ENCODE results near the gene TGM2. TPM values are rescaled to one million over a fixed set of nuclear protein-coding genes. Genes with fewer than 3 reads are reported as not detected.

TGM2 gene
- total RNA-seq, 1 experiment from 2014 or later: 1.5 TPM

GRCh38 chr20:38193586-38194105 is 28.6 kb upstream of the TGM2 start:
- Mint-ChIP-seq H3K36me3 (ENCODE audit: insufficient read depth, unreplicated experiment) (no peaks in the 10 kb centered on the region), H3K4me3 (ENCODE audit: unreplicated experiment) (no peak overlapping the region), H3K4me1 (ENCODE audit: insufficient read depth, unreplicated experiment) (peaks cover 31% of the 10 kb centered on the region), H3K27me3 (ENCODE audit: insufficient read depth, unreplicated experiment) (no peaks in the 10 kb centered on the region), H3K27ac (ENCODE audit: low read depth, unreplicated experiment) (no peak overlapping the region), H3K9me3 (ENCODE audit: unreplicated experiment) (no peaks in the 10 kb centered on the region)
- ChIA-PET CTCF (interaction anchor here (1.1 to 11.8 kb wide), 3 partner anchors 15 to 27 kb away, joined by 6 to 198 read pairs (median 9); no protein-coding TSS in a partner anchor), POLR2A (interaction anchor here (1.2 kb wide), 1 partner anchor 84 kb away, joined by 3 read pairs; no protein-coding TSS in a partner anchor)
- intact Hi-C loops (cut with micrococcal nuclease): no loop called here
- no peak for DNase-seq (ENCODE audit: unreplicated experiment)
- no peak for TF ChIP-seq CTCF (IDR thresholded peaks at IDR 0.05; ENCODE audit: unreplicated experiment)
- no TSS peak for BruUV-seq (replicated peaks)

GRCh38 chr20:38192323-38192885 is 27.3 kb upstream of the TGM2 start:
- intact Hi-C loops (cut with micrococcal nuclease): no loop called here
- Mint-ChIP-seq H3K36me3 (ENCODE audit: insufficient read depth, unreplicated experiment) (no peaks in the 10 kb centered on the region), H3K4me3 (ENCODE audit: unreplicated experiment) (no peak overlapping the region), H3K4me1 (ENCODE audit: insufficient read depth, unreplicated experiment) (peaks cover 29% of the 10 kb centered on the region), H3K27me3 (ENCODE audit: insufficient read depth, unreplicated experiment) (no peaks in the 10 kb centered on the region), H3K27ac (ENCODE audit: low read depth, unreplicated experiment) (no peak overlapping the region), H3K9me3 (ENCODE audit: unreplicated experiment) (no peaks in the 10 kb centered on the region)
- no peak for TF ChIP-seq CTCF (IDR thresholded peaks at IDR 0.05; ENCODE audit: unreplicated experiment)
- CTCF ChIA-PET: interaction anchor here (0.9 to 11.8 kb wide), 5 partner anchors 10 to 32 kb away, joined by 3 to 198 read pairs (median 5); no protein-coding TSS in a partner anchor
- DNase-seq (ENCODE audit: unreplicated experiment): no peak
- BruUV-seq (replicated peaks): no TSS peak
- POLR2A ChIA-PET: interaction anchor here (0.7 kb wide), 1 partner anchor 65 kb away, joined by 3 read pairs; no protein-coding TSS in a partner anchor

- H3K9me3 Mint-ChIP-seq (ENCODE audit: unreplicated experiment): no peaks in the 10 kb centered on the region
- BruUV-seq (replicated peaks): no TSS peak
- peaks cover 24% of the 10 kb centered on the region for H3K4me1 Mint-ChIP-seq (ENCODE audit: insufficient read depth, unreplicated experiment)
- H3K36me3 Mint-ChIP-seq (ENCODE audit: insufficient read depth, unreplicated experiment): no peaks in the 10 kb centered on the region
- no peaks in the 10 kb centered on the region for H3K27me3 Mint-ChIP-seq (ENCODE audit: insufficient read depth, unreplicated experiment)
- intact Hi-C loops (cut with micrococcal nuclease): no loop called here
- no peak for DNase-seq (ENCODE audit: unreplicated experiment)
- no peak for TF ChIP-seq CTCF (IDR thresholded peaks at IDR 0.05; ENCODE audit: unreplicated experiment)
- POLR2A ChIA-PET: interaction anchor here (0.7 kb wide), 1 partner anchor 65 kb away, joined by 3 read pairs; no protein-coding TSS in a partner anchor
- CTCF ChIA-PET: interaction anchor here (0.5 to 1.6 kb wide), 7 partner anchors 9 to 165 kb away, joined by 3 to 5 read pairs (median 3); no protein-coding TSS in a partner anchor
- no peak overlapping the region for H3K27ac Mint-ChIP-seq (ENCODE audit: low read depth, unreplicated experiment)
- H3K4me3 Mint-ChIP-seq (ENCODE audit: unreplicated experiment): no peak overlapping the region
Measured at GRCh38 chr20:38191654-38192053, 26.6 kb upstream of the TGM2 start.

GRCh38 chr20:38190936-38191371 is 25.9 kb upstream of the TGM2 start:
- no peaks in the 10 kb centered on the region for H3K27me3 Mint-ChIP-seq (ENCODE audit: insufficient read depth, unreplicated experiment)
- no peak for DNase-seq (ENCODE audit: unreplicated experiment)
- no peaks in the 10 kb centered on the region for H3K9me3 Mint-ChIP-seq (ENCODE audit: unreplicated experiment)
- H3K36me3 Mint-ChIP-seq (ENCODE audit: insufficient read depth, unreplicated experiment): no peaks in the 10 kb centered on the region
- H3K4me1 Mint-ChIP-seq (ENCODE audit: insufficient read depth, unreplicated experiment): peaks cover 19% of the 10 kb centered on the region
- no peak overlapping the region for H3K4me3 Mint-ChIP-seq (ENCODE audit: unreplicated experiment)
- intact Hi-C loops (cut with micrococcal nuclease): no loop called here
- no TSS peak for BruUV-seq (replicated peaks)
- H3K27ac Mint-ChIP-seq (ENCODE audit: low read depth, unreplicated experiment): no peak overlapping the region
- POLR2A ChIA-PET: no interaction called here
- CTCF ChIA-PET: interaction anchor here (0.6 to 3.0 kb wide), 4 partner anchors 22 to 134 kb away, joined by 3 to 11 read pairs (median 4); no protein-coding TSS in a partner anchor
- no peak for TF ChIP-seq CTCF (IDR thresholded peaks at IDR 0.05; ENCODE audit: unreplicated experiment)

Measured in MCF 10A (cell line).